Breast epithelium (tissue), 3 donors: ENCODE measurements around the gene FGF10.

Source experiments
- CTCF ChIP-seq, 3 donors: fragments of 450-650 bp; IDR thresholded peaks; one replicate each; pipeline ENCODE4 v1.5.1; 2016 to 2017; ENCODE audit warnings: antibody characterized with exemption in 3 of 3, mild to moderate bottlenecking in 3 of 3, moderate library complexity in 3 of 3
- POLR2A ChIP-seq: fragments of 450-650 bp; IDR thresholded peaks from one replicate; pipeline ENCODE4 v1.6.1; 2016; ENCODE audit warnings: antibody characterized with exemption, mild to moderate bottlenecking, moderate library complexity
- POLR2AphosphoS5 ChIP-seq, 3 donors: sonication (generic); formaldehyde crosslinking; IDR thresholded peaks; one replicate each; pipeline ENCODE4 v1.6.1; 2017; ENCODE audit warnings: antibody characterized with exemption in 3 of 3

- TF ChIP-seq POLR2AphosphoS5 (IDR thresholded peaks at IDR 0.05) (no peak), CTCF (IDR thresholded peaks at IDR 0.05) (no peak), POLR2A (no peak)
Observed at GRCh38 chr5:44275329-44275728, 113.9 kb downstream of the FGF10 start.
